ENCODE data around the gene GOLGA6L2.
"Not testable (repeated sequence)": the region's sequence is repeated elsewhere in the genome, so short reads cannot be mapped to it uniquely, and the experiment has no call there.

Gene GOLGA6L2

GRCh38 chr15:23424111-23424904 is 22.7 kb downstream of the GOLGA6L2 start:
- DNase-seq (ENCODE audit: low read depth) = no peak

- DNase-seq (ENCODE audit: low read depth) = no peak
Observed at GRCh38 chr15:23422946-23423708, 23.9 kb downstream of the GOLGA6L2 start.

GRCh38 chr15:23422099-23422945 is 24.7 kb downstream of the GOLGA6L2 start:
- no peak for DNase-seq (ENCODE audit: low read depth)

- DNase-seq (ENCODE audit: low read depth) = no peak
Observed at GRCh38 chr15:23420806-23421575, 26.1 kb downstream of the GOLGA6L2 start.

- no peak for DNase-seq (ENCODE audit: low read depth)
Observed at GRCh38 chr15:23416349-23417276, 30.4 kb downstream of the GOLGA6L2 start.

GRCh38 chr15:23415866-23416265 is 31.2 kb downstream of the GOLGA6L2 start:
- not testable (repeated sequence) for DNase-seq (ENCODE audit: low read depth)

- no peak for DNase-seq (ENCODE audit: low read depth)
Observed at GRCh38 chr15:23415321-23415865, 31.6 kb downstream of the GOLGA6L2 start.

GRCh38 chr15:23412881-23413600 is 34.0 kb downstream of the GOLGA6L2 start:
- DNase-seq (ENCODE audit: low read depth) = not testable (repeated sequence)

- DNase-seq (ENCODE audit: low read depth) = no peak
Observed at GRCh38 chr15:23411841-23412240, 35.2 kb downstream of the GOLGA6L2 start.

GRCh38 chr15:23403550-23403949 is 43.5 kb downstream of the GOLGA6L2 start:
- DNase-seq (ENCODE audit: low read depth) = no peak

- DNase-seq (ENCODE audit: low read depth) = no peak
Observed at GRCh38 chr15:23402544-23402943, 44.5 kb downstream of the GOLGA6L2 start.

GRCh38 chr15:23402140-23402539 is 44.9 kb downstream of the GOLGA6L2 start:
- no peak for DNase-seq (ENCODE audit: low read depth)

GRCh38 chr15:23401627-23402026 is 45.4 kb downstream of the GOLGA6L2 start:
- DNase-seq (ENCODE audit: low read depth) = no peak

GRCh38 chr15:23399207-23399606 is 47.8 kb downstream of the GOLGA6L2 start:
- not testable (repeated sequence) for DNase-seq (ENCODE audit: low read depth)

GRCh38 chr15:23398357-23398756 is 48.7 kb downstream of the GOLGA6L2 start:
- not testable (repeated sequence) for DNase-seq (ENCODE audit: low read depth)

- no peak for DNase-seq (ENCODE audit: low read depth)
Observed at GRCh38 chr15:23397779-23398178, 49.3 kb downstream of the GOLGA6L2 start.

GRCh38 chr15:23395832-23396231 is 51.2 kb downstream of the GOLGA6L2 start:
- no peak for DNase-seq (ENCODE audit: low read depth)

- no peak for DNase-seq (ENCODE audit: low read depth)
Observed at GRCh38 chr15:23395030-23395692, 51.9 kb downstream of the GOLGA6L2 start.

Data from stimulated activated CD8-positive, alpha-beta memory T cell treated with anti-CD3 and anti-CD28 coated beads, Interleukin-7, amount 100 ng/mL, for 24 hours (primary cell).